ENCODE data around the gene ACCS.
A peak's percentile ranks its signal among the peaks of the same experiment; 100 is the strongest.

ACCS gene

GRCh38 chr11:44057340-44057739 is 8.7 kb upstream of the ACCS start:
- no peak overlapping the region for H3K4me3 ChIP-seq (ENCODE audit: low read depth, low read length)
- DNase-seq (ENCODE audit: low read depth) = no peak
- no peak for TF ChIP-seq CTCF (IDR thresholded peaks at IDR 0.05; ENCODE audit: insufficient read depth, low read depth, low read length, missing control alignments)

GRCh38 chr11:44058275-44058674 is 7.8 kb upstream of the ACCS start:
- H3K4me3 ChIP-seq (ENCODE audit: low read depth, low read length) = no peak overlapping the region
- TF ChIP-seq CTCF (IDR thresholded peaks at IDR 0.05; ENCODE audit: insufficient read depth, low read depth, low read length, missing control alignments) = no peak
- DNase-seq (ENCODE audit: low read depth) = no peak

GRCh38 chr11:44065161-44065661 is 859 bp upstream of the ACCS start:
- DNase-seq (ENCODE audit: low read depth) = no peak
- H3K4me3 ChIP-seq (ENCODE audit: low read depth, low read length) = peak overlapping the region; percentile 45
- no peak for TF ChIP-seq CTCF (IDR thresholded peaks at IDR 0.05; ENCODE audit: insufficient read depth, low read depth, low read length, missing control alignments)

- H3K4me3 ChIP-seq (ENCODE audit: low read depth, low read length) = peak overlapping the region; percentile 45
- TF ChIP-seq CTCF (IDR thresholded peaks at IDR 0.05; ENCODE audit: insufficient read depth, low read depth, low read length, missing control alignments) = no peak
- no peak for DNase-seq (ENCODE audit: low read depth)
Observed at GRCh38 chr11:44066732-44067141, 667 bp downstream of the ACCS start.

GRCh38 chr11:44067266-44067665 is 1.2 kb downstream of the ACCS start:
- TF ChIP-seq CTCF (IDR thresholded peaks at IDR 0.05; ENCODE audit: insufficient read depth, low read depth, low read length, missing control alignments) = no peak
- DNase-seq (ENCODE audit: low read depth) = no peak
- H3K4me3 ChIP-seq (ENCODE audit: low read depth, low read length) = no peak overlapping the region

GRCh38 chr11:44068180-44068579 is 2.1 kb downstream of the ACCS start:
- no peak for DNase-seq (ENCODE audit: low read depth)
- no peak overlapping the region for H3K4me3 ChIP-seq (ENCODE audit: low read depth, low read length)
- TF ChIP-seq CTCF (IDR thresholded peaks at IDR 0.05; ENCODE audit: insufficient read depth, low read depth, low read length, missing control alignments) = no peak

- TF ChIP-seq CTCF (IDR thresholded peaks at IDR 0.05; ENCODE audit: insufficient read depth, low read depth, low read length, missing control alignments) = no peak
- no peak for DNase-seq (ENCODE audit: low read depth)
- no peak overlapping the region for H3K4me3 ChIP-seq (ENCODE audit: low read depth, low read length)
Observed at GRCh38 chr11:44071157-44071556, 5.1 kb downstream of the ACCS start.

Measured in GM12865 (cell line).